NCI-H2227 treated with DMSO at 0.1 percent for 48 hours (cell line): ENCODE data around the gene DOCK9.

ENCODE experiments used
- DNase-seq: peaks from one replicate; lab custom pipeline; 2025; lab: John Stamatoyannopoulos, UW

The DOCK9 gene

GRCh38 chr13:98851276-98851675 lies 126.6 kb downstream of the DOCK9 start:
- DNase-seq, result no peak

GRCh38 chr13:98848746-98849145 lies 129.1 kb downstream of the DOCK9 start:
- DNase-seq, result no peak

- DNase-seq, result no peak
Measured at GRCh38 chr13:98847780-98848179, 130.1 kb downstream of the DOCK9 start.

GRCh38 chr13:98846986-98847385 lies 130.9 kb downstream of the DOCK9 start:
- no peak for DNase-seq

- DNase-seq, result no peak
Measured at GRCh38 chr13:98846521-98846920, 131.3 kb downstream of the DOCK9 start.

GRCh38 chr13:98845742-98846141 lies 132.1 kb downstream of the DOCK9 start:
- no peak for DNase-seq

- DNase-seq, result no peak
Measured at GRCh38 chr13:98844021-98844420, 133.8 kb downstream of the DOCK9 start.

- no peak for DNase-seq
Measured at GRCh38 chr13:98843482-98843877, 134.4 kb downstream of the DOCK9 start.

- peak; percentile 64 for DNase-seq
Measured at GRCh38 chr13:98842858-98843481, 134.9 kb downstream of the DOCK9 start.

GRCh38 chr13:98842070-98842469 lies 135.8 kb downstream of the DOCK9 start:
- no peak for DNase-seq

- DNase-seq, result peak; percentile 33
Measured at GRCh38 chr13:98839856-98840769, 137.8 kb downstream of the DOCK9 start.

GRCh38 chr13:98838776-98839175 lies 139.1 kb downstream of the DOCK9 start:
- no peak for DNase-seq

GRCh38 chr13:98837896-98838295 lies 140.0 kb downstream of the DOCK9 start:
- no peak for DNase-seq

- DNase-seq, result no peak
Measured at GRCh38 chr13:98835156-98835555, 142.7 kb downstream of the DOCK9 start.

GRCh38 chr13:98834254-98834960 lies 143.5 kb downstream of the DOCK9 start:
- no peak for DNase-seq

GRCh38 chr13:98831236-98831635 lies 146.6 kb downstream of the DOCK9 start:
- no peak for DNase-seq

- DNase-seq, result no peak
Measured at GRCh38 chr13:98829541-98829940, 148.3 kb downstream of the DOCK9 start.

- DNase-seq, result no peak
Measured at GRCh38 chr13:98828614-98829013, 149.2 kb downstream of the DOCK9 start.

- DNase-seq, result no peak
Measured at GRCh38 chr13:98827449-98827848, 150.4 kb downstream of the DOCK9 start.

- no peak for DNase-seq
Measured at GRCh38 chr13:98826146-98826545, 151.7 kb downstream of the DOCK9 start.

- DNase-seq, result no peak
Measured at GRCh38 chr13:98825659-98826058, 152.2 kb downstream of the DOCK9 start.

- DNase-seq, result no peak
Measured at GRCh38 chr13:98824376-98825160, 153.3 kb downstream of the DOCK9 start.
